ENCODE measurements around the gene GRIFIN. TPM values are rescaled to one million over a fixed set of nuclear protein-coding genes. Genes with fewer than 3 reads are reported as not detected.

Gene GRIFIN
- total and polyA plus RNA-seq, 5 donors from 2014 or later, result not detected

DNA sequence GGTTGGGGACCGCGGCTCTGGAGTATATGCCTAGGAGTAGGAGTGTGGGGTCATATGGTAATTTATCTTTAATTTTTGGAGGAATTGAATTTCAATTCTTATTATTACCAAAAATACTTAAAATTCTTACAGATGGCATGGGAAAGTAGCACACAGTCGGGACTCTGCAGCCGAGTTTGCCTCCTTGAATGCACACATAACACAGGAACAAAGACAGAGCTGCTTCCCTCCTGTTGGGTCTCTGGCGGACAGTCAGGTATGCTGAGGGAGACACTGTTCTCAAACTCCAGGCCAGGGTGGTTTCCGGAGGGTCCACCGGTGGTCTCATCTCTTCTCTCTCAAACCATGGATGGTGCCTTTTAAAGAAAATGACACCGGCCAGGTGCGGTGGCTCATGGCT, 32.7 kb downstream of the GRIFIN start:
- no peaks in the 10 kb centered on the region for H3K27me3 Mint-ChIP-seq

DNA sequence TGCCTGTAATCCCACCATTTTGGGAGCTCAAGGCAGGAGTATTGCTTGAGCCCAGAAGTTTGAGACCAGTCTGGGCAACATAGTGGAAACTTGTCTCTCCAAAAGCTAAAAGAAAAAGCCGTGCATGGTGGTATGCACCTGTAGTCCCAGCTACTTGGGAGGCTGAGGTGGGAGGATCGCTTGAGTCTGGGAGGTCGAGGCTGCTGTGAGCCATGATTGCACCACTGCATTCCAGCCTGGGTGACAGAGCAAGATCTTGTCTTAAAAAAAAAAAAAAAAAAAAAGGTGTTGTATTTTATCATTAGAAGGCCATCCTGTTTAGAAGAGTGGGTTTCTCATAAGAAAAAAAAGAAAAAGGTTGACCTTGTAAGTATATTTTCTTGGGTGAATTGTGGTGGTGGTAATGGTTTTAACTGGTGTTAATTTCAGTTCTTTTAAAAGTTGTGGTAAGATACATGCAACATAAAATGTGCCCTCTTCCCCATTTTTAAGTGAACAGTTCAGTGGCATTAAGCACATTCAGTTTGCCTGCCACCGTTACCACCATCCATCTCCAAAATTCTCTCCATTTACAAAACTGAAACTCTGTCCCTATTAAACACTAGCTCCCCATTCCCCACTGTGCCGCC, 34.7 kb downstream of the GRIFIN start:
- H3K27ac Mint-ChIP-seq, result no peak overlapping the region

More for the DNA sequence above, 32.7 kb downstream of the GRIFIN start:
- Histone ChIP-seq H3K27me3 (ENCODE audit: control insufficient read depth, insufficient read depth, low read length) (no peaks in the 10 kb centered on the region), H3K4me3 (ENCODE audit: low read depth, low read length) (no peak overlapping the region), H3K36me3 (ENCODE audit: control insufficient read depth, insufficient read depth, low read length) (no peaks in the 10 kb centered on the region), H3K27ac (ENCODE audit: insufficient read depth, low read length, poor library complexity, severe bottlenecking) (no peak overlapping the region), H3K4me1 (ENCODE audit: control insufficient read depth, insufficient read depth, low read length, poor library complexity, severe bottlenecking) (no peaks in the 10 kb centered on the region), H3K9me3 (ENCODE audit: control insufficient read depth in 2 of 2, low read length in 2 of 2) (no peaks in the 10 kb centered on the region)
- H3K27ac Mint-ChIP-seq, result no peak overlapping the region
- DNase-seq, result no peak
- peaks cover 8% of the 10 kb centered on the region for H3K36me3 Mint-ChIP-seq
- no peak overlapping the region for H3K4me3 Mint-ChIP-seq
- peaks cover 0 to 6% (median 1%) of the 10 kb centered on the region in 4 donors for H3K4me1 Mint-ChIP-seq
- H3K9me3 Mint-ChIP-seq, result no peaks in the 10 kb centered on the region
- no peak for ATAC-seq (ENCODE audit: low read depth in 2 of 2)

DNA sequence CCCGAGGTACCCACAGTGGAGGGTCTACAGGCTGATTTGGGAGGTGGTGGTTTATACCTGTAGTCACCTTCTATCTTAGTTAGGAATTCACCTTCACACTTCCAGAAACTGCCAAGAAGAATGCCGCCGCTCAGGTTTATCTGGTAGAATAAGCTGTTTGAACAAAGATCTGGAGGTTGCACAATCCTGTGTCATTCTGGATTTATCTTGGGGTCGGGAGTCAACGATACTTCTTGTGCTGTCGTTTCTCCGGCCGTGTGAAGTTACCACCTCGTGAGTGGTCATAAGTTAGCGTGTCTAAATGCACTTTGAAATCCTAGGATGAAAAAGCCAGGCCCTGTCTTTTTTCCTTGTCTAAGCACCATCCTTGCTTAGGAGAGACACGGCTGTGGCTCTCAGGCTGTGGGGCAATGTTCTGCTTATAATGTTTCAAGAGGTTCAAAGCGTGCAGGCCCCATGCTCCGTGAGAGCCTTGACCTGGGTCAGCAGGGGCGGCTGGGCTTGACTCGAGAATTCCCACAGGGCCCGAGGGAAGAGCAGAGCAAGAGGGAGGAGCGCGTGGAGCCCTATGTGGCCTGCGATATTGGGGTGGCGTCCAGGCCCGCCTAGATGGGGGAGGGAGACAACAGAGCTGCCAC, 35.5 kb downstream of the GRIFIN start:
- peaks cover 0 to 11% (median 2%) of the 10 kb centered on the region in 4 donors for H3K4me1 Mint-ChIP-seq
- no peak overlapping the region for H3K27ac Mint-ChIP-seq
- H3K27me3 Mint-ChIP-seq, result no peaks in the 10 kb centered on the region
- Histone ChIP-seq H3K4me3 (ENCODE audit: low read depth, low read length) (no peak overlapping the region), H3K9me3 (ENCODE audit: control insufficient read depth in 2 of 2, low read length in 2 of 2) (no peaks in the 10 kb centered on the region), H3K27ac (ENCODE audit: insufficient read depth, low read length, poor library complexity, severe bottlenecking) (no peak overlapping the region), H3K4me1 (ENCODE audit: control insufficient read depth, insufficient read depth, low read length, poor library complexity, severe bottlenecking) (no peaks in the 10 kb centered on the region), H3K36me3 (ENCODE audit: control insufficient read depth, insufficient read depth, low read length) (peaks cover 17% of the 10 kb centered on the region), H3K27me3 (ENCODE audit: control insufficient read depth, insufficient read depth, low read length) (no peaks in the 10 kb centered on the region)
- peaks cover 15% of the 10 kb centered on the region for H3K36me3 Mint-ChIP-seq
- no peak overlapping the region for H3K4me3 Mint-ChIP-seq
- ATAC-seq (ENCODE audit: low read depth in 2 of 2), result no peak
- no peaks in the 10 kb centered on the region for H3K9me3 Mint-ChIP-seq
- DNase-seq, result no peak

More for the DNA sequence above, 34.7 kb downstream of the GRIFIN start:
- H3K27me3 Mint-ChIP-seq, result no peaks in the 10 kb centered on the region
- Histone ChIP-seq H3K36me3 (ENCODE audit: control insufficient read depth, insufficient read depth, low read length) (peaks cover 13% of the 10 kb centered on the region), H3K27ac (ENCODE audit: insufficient read depth, low read length, poor library complexity, severe bottlenecking) (no peak overlapping the region), H3K4me1 (ENCODE audit: control insufficient read depth, insufficient read depth, low read length, poor library complexity, severe bottlenecking) (no peaks in the 10 kb centered on the region), H3K4me3 (ENCODE audit: low read depth, low read length) (no peak overlapping the region), H3K9me3 (ENCODE audit: control insufficient read depth in 2 of 2, low read length in 2 of 2) (no peaks in the 10 kb centered on the region), H3K27me3 (ENCODE audit: control insufficient read depth, insufficient read depth, low read length) (no peaks in the 10 kb centered on the region)
- peaks cover 0 to 6% (median 1%) of the 10 kb centered on the region in 4 donors for H3K4me1 Mint-ChIP-seq
- no peaks in the 10 kb centered on the region for H3K9me3 Mint-ChIP-seq
- DNase-seq, result no peak
- H3K36me3 Mint-ChIP-seq, result peaks cover 8% of the 10 kb centered on the region
- H3K4me3 Mint-ChIP-seq, result no peak overlapping the region
- ATAC-seq (ENCODE audit: low read depth in 2 of 2), result no peak

DNA sequence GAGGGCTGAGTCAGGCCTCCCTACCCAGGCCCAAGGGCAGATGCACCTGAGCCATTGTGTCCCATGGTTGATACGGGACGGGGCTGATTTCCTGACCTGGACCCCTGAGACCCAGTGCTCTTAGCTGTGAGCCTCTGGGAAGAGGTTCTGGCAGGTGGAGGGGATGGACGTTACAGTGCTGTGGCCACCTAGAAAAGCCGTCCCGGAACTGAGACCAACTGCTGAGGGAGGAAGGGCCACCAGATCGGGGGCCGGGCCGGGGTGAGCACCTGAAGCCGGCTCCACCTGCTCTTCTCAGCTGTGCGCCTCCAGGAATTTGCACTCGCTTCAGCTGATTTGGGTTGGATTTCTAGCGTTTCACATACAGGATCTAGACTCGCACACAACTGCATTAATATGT, 37.4 kb downstream of the GRIFIN start:
- Mint-ChIP-seq H3K27ac (no peak overlapping the region), H3K4me3 (no peak overlapping the region), H3K4me1 (peaks cover 0 to 11% (median 3%) of the 10 kb centered on the region in 4 donors), H3K36me3 (peaks cover 16% of the 10 kb centered on the region), H3K27me3 (no peaks in the 10 kb centered on the region), H3K9me3 (no peaks in the 10 kb centered on the region)
- H3K4me1 ChIP-seq (ENCODE audit: control insufficient read depth, insufficient read depth, low read length, poor library complexity, severe bottlenecking), result no peaks in the 10 kb centered on the region
- no peaks in the 10 kb centered on the region for H3K9me3 ChIP-seq (ENCODE audit: control insufficient read depth in 2 of 2, low read length in 2 of 2)
- H3K36me3 ChIP-seq (ENCODE audit: control insufficient read depth, insufficient read depth, low read length), result peaks cover 24% of the 10 kb centered on the region
- no peak overlapping the region for H3K4me3 ChIP-seq (ENCODE audit: low read depth, low read length)
- ATAC-seq (ENCODE audit: low read depth in 2 of 2) (no peak), DNase-seq (no peak)
- no peaks in the 10 kb centered on the region for H3K27me3 ChIP-seq (ENCODE audit: control insufficient read depth, insufficient read depth, low read length)
- no peak overlapping the region for H3K27ac ChIP-seq (ENCODE audit: insufficient read depth, low read length, poor library complexity, severe bottlenecking)

DNA sequence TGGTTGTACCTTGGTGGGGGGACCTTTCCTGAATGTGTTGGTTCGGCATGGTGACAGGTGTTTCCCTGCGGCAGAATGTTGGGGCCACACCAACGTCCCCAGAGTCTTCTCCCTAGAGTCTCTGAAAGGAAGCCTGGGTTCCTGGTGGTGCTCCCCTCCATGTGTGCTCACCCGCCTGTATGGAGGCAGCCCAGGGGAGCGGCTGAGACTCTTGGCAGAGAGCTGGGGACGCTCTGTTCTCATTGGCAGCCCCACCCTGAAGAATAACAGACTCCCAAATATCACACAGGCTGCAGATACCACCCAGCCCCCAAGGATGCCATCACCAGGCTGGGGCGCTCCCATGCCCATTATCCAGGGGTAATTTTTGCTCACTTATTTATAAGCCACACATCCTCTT, 38.0 kb downstream of the GRIFIN start:
- no peaks in the 10 kb centered on the region for H3K9me3 Mint-ChIP-seq
- Histone ChIP-seq H3K4me3 (ENCODE audit: low read depth, low read length) (no peak overlapping the region), H3K27me3 (ENCODE audit: control insufficient read depth, insufficient read depth, low read length) (no peaks in the 10 kb centered on the region), H3K4me1 (ENCODE audit: control insufficient read depth, insufficient read depth, low read length, poor library complexity, severe bottlenecking) (no peaks in the 10 kb centered on the region), H3K36me3 (ENCODE audit: control insufficient read depth, insufficient read depth, low read length) (peaks cover 30% of the 10 kb centered on the region), H3K9me3 (ENCODE audit: control insufficient read depth in 2 of 2, low read length in 2 of 2) (no peaks in the 10 kb centered on the region), H3K27ac (ENCODE audit: insufficient read depth, low read length, poor library complexity, severe bottlenecking) (no peak overlapping the region)
- peaks cover 0 to 11% (median 3%) of the 10 kb centered on the region in 4 donors for H3K4me1 Mint-ChIP-seq
- DNase-seq (no peak), ATAC-seq (ENCODE audit: low read depth in 2 of 2) (no peak)
- no peak overlapping the region for H3K4me3 Mint-ChIP-seq
- H3K36me3 Mint-ChIP-seq, result peaks cover 19% of the 10 kb centered on the region
- H3K27me3 Mint-ChIP-seq, result no peaks in the 10 kb centered on the region
- H3K27ac Mint-ChIP-seq, result no peak overlapping the region

DNA sequence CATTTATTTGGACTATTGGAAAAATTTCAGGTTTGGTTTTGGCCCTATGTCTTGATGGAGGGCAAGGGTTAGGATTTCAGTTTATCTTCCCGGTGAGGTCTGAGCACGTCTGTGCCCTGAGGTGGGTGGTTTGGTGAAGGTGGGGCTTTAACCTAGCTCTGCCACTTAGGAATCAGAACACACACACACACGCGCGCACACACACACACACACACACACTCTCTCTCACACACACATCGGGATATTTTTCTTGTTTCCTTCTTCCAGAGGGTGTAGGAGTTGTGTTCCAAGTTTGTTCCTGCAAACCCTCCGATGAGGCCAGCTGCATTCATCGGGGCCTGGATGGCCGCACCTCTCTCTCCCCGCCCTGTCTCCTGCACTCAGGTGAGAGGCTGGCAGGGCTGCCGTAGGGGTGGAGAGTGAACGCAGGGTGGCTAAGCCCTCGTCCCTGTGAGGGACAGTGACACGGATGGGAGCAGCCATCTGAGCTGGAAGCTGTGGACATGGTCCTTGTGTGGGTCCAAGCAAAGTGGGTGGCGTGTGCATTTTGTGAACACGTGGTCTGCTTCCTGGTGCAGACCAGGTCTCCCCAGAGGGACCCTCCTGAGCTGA, 38.6 kb downstream of the GRIFIN start:
- Mint-ChIP-seq H3K4me3 (no peak overlapping the region), H3K27ac (no peak overlapping the region), H3K4me1 (peaks cover 0 to 11% (median 3%) of the 10 kb centered on the region in 4 donors), H3K9me3 (no peaks in the 10 kb centered on the region), H3K36me3 (peaks cover 19% of the 10 kb centered on the region), H3K27me3 (no peaks in the 10 kb centered on the region)
- ATAC-seq (ENCODE audit: low read depth in 2 of 2), result no peak
- H3K4me1 ChIP-seq (ENCODE audit: control insufficient read depth, insufficient read depth, low read length, poor library complexity, severe bottlenecking), result no peaks in the 10 kb centered on the region
- peaks cover 34% of the 10 kb centered on the region for H3K36me3 ChIP-seq (ENCODE audit: control insufficient read depth, insufficient read depth, low read length)
- no peaks in the 10 kb centered on the region for H3K9me3 ChIP-seq (ENCODE audit: control insufficient read depth in 2 of 2, low read length in 2 of 2)
- no peak overlapping the region for H3K4me3 ChIP-seq (ENCODE audit: low read depth, low read length)
- no peaks in the 10 kb centered on the region for H3K27me3 ChIP-seq (ENCODE audit: control insufficient read depth, insufficient read depth, low read length)
- no peak overlapping the region for H3K27ac ChIP-seq (ENCODE audit: insufficient read depth, low read length, poor library complexity, severe bottlenecking)
- DNase-seq, result no peak

DNA sequence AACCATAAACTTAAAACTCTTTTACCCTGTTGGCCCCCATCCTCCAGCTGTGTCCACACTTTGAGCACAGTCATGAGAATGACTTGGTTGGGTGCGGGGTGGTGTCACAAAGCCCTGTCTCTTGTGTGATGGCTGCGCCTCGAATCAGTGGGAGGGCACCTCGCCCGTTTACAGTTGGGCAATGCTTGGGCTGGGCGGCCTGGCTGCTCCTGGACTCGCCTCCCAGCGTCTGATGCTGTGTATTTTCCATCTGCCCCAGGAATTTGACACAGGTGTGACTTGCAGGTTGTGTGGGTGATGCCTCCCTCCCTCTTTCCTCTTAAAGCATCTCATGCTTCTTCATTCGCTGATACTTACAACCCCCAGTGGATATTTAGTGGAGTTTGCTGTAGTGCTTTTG, 39.1 kb downstream of the GRIFIN start:
- Mint-ChIP-seq H3K4me3 (no peak overlapping the region), H3K4me1 (peaks cover 0 to 9% (median 3%) of the 10 kb centered on the region in 4 donors), H3K9me3 (no peaks in the 10 kb centered on the region), H3K27ac (no peak overlapping the region), H3K27me3 (no peaks in the 10 kb centered on the region), H3K36me3 (peaks cover 19% of the 10 kb centered on the region)
- Histone ChIP-seq H3K4me1 (ENCODE audit: control insufficient read depth, insufficient read depth, low read length, poor library complexity, severe bottlenecking) (no peaks in the 10 kb centered on the region), H3K4me3 (ENCODE audit: low read depth, low read length) (no peak overlapping the region), H3K9me3 (ENCODE audit: control insufficient read depth in 2 of 2, low read length in 2 of 2) (no peaks in the 10 kb centered on the region), H3K27me3 (ENCODE audit: control insufficient read depth, insufficient read depth, low read length) (no peaks in the 10 kb centered on the region), H3K36me3 (ENCODE audit: control insufficient read depth, insufficient read depth, low read length) (peaks cover 34% of the 10 kb centered on the region), H3K27ac (ENCODE audit: insufficient read depth, low read length, poor library complexity, severe bottlenecking) (no peak overlapping the region)
- no peak for ATAC-seq (ENCODE audit: low read depth in 2 of 2)
- no peak for DNase-seq
